ENCODE data around the gene IQCC.

GRCh38 chr1:32200226-32201010 lies 5.1 kb upstream of the IQCC start, which contains the start of gene CCDC28B:
- TF ChIP-seq REST (IDR thresholded peaks at IDR 0.05; ENCODE audit: insufficient read depth in 1 of 2, low read depth in 2 of 2, low read length in 2 of 2) = no peak
- TF ChIP-seq POLR2AphosphoS5 (IDR thresholded peaks at IDR 0.05; ENCODE audit: low read depth, low read length) = no peak

All from PFSK-1 (cell line).